ENCODE measurements around the gene NIBAN1.

The NIBAN1 gene

DNA sequence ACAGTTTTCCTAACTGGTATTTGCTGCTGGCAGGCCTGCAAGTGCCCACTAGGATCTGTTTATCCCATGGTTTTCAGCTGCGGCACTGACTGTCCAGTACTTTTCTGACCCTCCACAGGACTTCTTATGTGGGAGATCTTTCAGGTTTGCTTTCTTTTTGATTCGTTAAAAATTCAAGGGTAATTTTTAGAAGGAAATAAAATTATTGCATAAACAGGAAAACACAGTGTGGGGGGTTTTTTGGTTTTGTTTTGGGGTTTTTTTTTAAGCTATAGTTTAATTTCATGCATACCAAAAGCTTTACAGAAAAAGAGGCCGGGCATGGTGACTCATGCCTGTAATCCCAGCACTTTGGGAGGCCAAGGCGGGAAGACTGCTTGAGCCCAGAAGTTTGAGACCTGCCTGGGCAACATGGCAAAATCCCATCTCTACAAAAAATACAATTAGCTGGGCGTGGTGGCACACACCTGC, 3.6 kb downstream of the NIBAN1 start:
- H3K9me3 Mint-ChIP-seq = no peaks in the 10 kb centered on the region
- no peak overlapping the region for H3K4me3 Mint-ChIP-seq
- DNase-seq = no peak
- no peak overlapping the region for H3K27ac Mint-ChIP-seq
- peaks cover 30% of the 10 kb centered on the region for H3K4me1 Mint-ChIP-seq
- H3K36me3 Mint-ChIP-seq (ENCODE audit: low read depth) = no peaks in the 10 kb centered on the region
- H3K27me3 Mint-ChIP-seq (ENCODE audit: low read depth, poor library complexity) = peaks cover 52% of the 10 kb centered on the region
- TF ChIP-seq, protein P1, sequence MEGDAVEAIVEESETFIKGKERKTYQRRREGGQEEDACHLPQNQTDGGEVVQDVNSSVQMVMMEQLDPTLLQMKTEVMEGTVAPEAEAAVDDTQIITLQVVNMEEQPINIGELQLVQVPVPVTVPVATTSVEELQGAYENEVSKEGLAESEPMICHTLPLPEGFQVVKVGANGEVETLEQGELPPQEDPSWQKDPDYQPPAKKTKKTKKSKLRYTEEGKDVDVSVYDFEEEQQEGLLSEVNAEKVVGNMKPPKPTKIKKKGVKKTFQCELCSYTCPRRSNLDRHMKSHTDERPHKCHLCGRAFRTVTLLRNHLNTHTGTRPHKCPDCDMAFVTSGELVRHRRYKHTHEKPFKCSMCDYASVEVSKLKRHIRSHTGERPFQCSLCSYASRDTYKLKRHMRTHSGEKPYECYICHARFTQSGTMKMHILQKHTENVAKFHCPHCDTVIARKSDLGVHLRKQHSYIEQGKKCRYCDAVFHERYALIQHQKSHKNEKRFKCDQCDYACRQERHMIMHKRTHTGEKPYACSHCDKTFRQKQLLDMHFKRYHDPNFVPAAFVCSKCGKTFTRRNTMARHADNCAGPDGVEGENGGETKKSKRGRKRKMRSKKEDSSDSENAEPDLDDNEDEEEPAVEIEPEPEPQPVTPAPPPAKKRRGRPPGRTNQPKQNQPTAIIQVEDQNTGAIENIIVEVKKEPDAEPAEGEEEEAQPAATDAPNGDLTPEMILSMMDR (IDR thresholded peaks at IDR 0.05) = no peak

DNA sequence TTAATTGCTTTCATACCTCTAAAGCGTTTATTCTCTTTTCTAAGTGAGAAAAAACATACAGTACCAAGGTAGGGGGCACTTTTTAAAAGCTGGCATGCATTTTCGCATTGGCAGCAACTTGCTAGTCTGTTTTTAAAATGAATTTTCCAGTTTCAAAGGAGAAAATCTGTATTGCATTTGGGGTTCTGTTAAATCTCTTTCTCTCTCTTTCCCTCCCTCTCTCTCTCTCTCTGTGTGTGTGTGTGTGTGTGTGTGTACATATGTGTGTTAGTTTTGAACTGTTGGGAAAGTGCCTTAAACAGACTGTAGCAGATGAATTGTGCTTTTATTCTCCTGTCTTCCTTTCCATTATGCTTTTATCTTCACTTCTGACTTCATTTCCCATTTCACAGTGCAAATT, 7.3 kb downstream of the NIBAN1 start:
- Mint-ChIP-seq H3K9me3 (no peaks in the 10 kb centered on the region), H3K4me1 (peaks cover 5% of the 10 kb centered on the region), H3K27ac (no peak overlapping the region), H3K27me3 (ENCODE audit: low read depth, poor library complexity) (peaks cover 28% of the 10 kb centered on the region), H3K36me3 (ENCODE audit: low read depth) (no peaks in the 10 kb centered on the region), H3K4me3 (no peak overlapping the region)
- TF ChIP-seq, protein P1 (IDR thresholded peaks at IDR 0.05) = no peak
- DNase-seq = no peak

DNA sequence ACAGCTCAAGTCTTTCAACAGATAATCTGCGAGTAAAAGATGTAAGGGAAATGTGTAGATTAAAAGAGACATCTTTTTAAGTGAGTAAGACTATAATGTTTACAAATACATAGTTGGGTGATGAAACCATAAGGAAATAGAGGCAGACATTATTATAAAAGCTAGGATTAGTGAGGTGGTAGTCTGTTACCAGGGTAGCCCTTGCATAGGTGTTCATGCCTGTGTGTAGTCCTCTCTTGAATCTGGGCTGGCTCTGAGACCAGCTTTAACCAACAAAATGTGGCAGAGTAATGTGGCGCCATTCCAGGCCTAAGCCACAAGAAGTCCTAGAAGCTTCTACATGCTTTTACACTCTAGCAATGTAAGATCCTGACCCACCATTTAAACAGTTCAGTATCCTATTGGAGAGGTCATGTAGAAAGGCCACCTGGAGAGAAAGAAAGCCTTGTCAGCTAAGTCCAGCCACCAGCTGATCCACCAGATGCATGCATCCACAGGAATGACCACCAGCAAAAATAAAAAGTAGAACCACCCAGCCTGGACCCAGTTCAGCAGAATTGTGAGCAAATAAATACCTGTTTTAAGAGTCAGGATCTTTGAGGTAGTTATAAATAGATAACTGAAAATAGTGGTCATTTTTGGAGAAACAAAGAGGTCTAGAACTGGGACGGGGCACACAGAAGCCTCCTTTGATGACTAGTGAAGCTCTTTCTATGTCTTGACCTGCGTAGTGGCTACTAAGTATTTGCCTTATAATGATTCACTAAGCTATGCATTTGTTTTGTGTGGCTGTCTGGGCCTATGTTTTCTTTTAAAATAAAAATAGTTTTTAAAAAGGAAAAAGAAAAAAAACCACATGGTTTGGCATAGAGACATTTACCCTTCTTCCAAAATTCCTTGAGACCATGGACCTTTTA, 8.1 kb downstream of the NIBAN1 start:
- H3K36me3 Mint-ChIP-seq (ENCODE audit: low read depth) = no peaks in the 10 kb centered on the region
- H3K4me3 Mint-ChIP-seq = no peak overlapping the region
- H3K27me3 Mint-ChIP-seq (ENCODE audit: low read depth, poor library complexity) = peaks cover 21% of the 10 kb centered on the region
- no peak overlapping the region for H3K27ac Mint-ChIP-seq
- no peak for DNase-seq
- peaks cover 3% of the 10 kb centered on the region for H3K9me3 Mint-ChIP-seq
- TF ChIP-seq, protein P1 (IDR thresholded peaks at IDR 0.05) = no peak
- H3K4me1 Mint-ChIP-seq = peaks cover 5% of the 10 kb centered on the region

DNA sequence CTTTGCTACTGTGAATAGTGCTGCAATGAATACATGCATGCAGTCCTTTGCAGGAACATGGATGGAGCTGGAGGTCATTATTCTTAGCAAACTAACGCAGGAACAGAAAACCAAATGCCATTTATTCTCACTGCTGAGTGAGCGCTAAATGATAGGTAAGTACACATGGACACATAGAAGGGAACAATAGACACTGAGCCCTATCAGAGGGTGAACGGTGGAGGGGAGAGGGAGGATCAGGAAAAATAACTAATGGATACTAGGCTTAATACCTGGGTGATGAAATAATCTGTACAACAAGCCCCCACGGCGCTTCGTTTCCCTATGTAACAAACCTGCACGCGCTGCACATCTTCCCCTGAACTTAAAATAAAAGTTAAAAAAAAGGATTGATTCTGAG, 8.9 kb downstream of the NIBAN1 start:
- TF ChIP-seq, protein P1 (IDR thresholded peaks at IDR 0.05) = no peak
- peaks cover 5% of the 10 kb centered on the region for H3K4me1 Mint-ChIP-seq
- peaks cover 3% of the 10 kb centered on the region for H3K9me3 Mint-ChIP-seq
- H3K27me3 Mint-ChIP-seq (ENCODE audit: low read depth, poor library complexity) = peaks cover 15% of the 10 kb centered on the region
- no peaks in the 10 kb centered on the region for H3K36me3 Mint-ChIP-seq (ENCODE audit: low read depth)
- no peak overlapping the region for H3K27ac Mint-ChIP-seq
- H3K4me3 Mint-ChIP-seq = no peak overlapping the region
- no peak for DNase-seq

DNA sequence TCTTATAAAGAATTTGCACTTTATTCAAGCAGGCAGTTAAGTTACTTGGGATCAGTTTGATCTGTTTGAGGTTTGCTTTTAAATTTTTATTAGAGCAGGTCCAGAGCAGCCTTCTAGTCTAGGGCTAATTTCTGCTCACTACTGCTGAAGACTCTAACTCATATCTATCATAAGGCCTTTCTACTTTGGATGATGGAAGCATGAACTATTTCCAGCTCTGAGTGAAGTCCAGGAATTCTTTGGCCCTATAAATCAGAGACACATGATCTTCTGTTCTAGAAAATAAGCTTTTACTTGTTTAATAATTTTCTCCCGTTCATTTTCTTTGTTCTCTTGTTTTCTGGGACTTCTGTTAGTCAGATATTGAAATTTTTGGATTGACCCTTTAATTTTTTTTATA, 14.7 kb downstream of the NIBAN1 start:
- H3K4me1 Mint-ChIP-seq = peaks cover 5% of the 10 kb centered on the region

More for the DNA sequence above, 14.7 kb downstream of the NIBAN1 start:
- Mint-ChIP-seq H3K4me3 (no peak overlapping the region), H3K9me3 (peaks cover 3% of the 10 kb centered on the region), H3K27ac (no peak overlapping the region), H3K27me3 (ENCODE audit: low read depth, poor library complexity) (peaks cover 6% of the 10 kb centered on the region), H3K36me3 (ENCODE audit: low read depth) (no peaks in the 10 kb centered on the region)
- no peak for DNase-seq
- TF ChIP-seq, protein P1 (IDR thresholded peaks at IDR 0.05) = no peak

Data from nephron progenitor cell (in vitro differentiated cells).